ENCODE results near the gene VRK2.
A peak's percentile ranks its signal among the peaks of the same experiment; 100 is the strongest.
"Not testable (repeated sequence)": the region's sequence is repeated elsewhere in the genome, so short reads cannot be mapped to it uniquely, and the experiment has no call there.

The VRK2 gene

GRCh38 chr2:58140508-58141072 lies 94.0 kb downstream of the VRK2 start:
- DNase-seq (ENCODE audit: low read depth): no peak
- no peak overlapping the region for H3K4me3 ChIP-seq (ENCODE audit: low read depth, low read length)
- TF ChIP-seq CTCF (IDR thresholded peaks at IDR 0.05; ENCODE audit: low read depth, low read length, missing control alignments): no peak
- in situ Hi-C loops (cut with HindIII; ENCODE audit: low sequenced_read_pairs): no loop called here

- in situ Hi-C loops (cut with HindIII; ENCODE audit: low sequenced_read_pairs); DNase-seq (ENCODE audit: low read depth); H3K4me3 ChIP-seq (ENCODE audit: low read depth, low read length): not testable (repeated sequence)
These were observed 99.2 kb downstream of the VRK2 start for GRCh38 chr2:58145769-58146168.

- no peak overlapping the region for H3K4me3 ChIP-seq (ENCODE audit: low read depth, low read length)
- no peak for TF ChIP-seq CTCF (IDR thresholded peaks at IDR 0.05; ENCODE audit: low read depth, low read length, missing control alignments)
- in situ Hi-C loops (cut with HindIII; ENCODE audit: low sequenced_read_pairs): no loop called here
- DNase-seq (ENCODE audit: low read depth): no peak
These were observed 100.1 kb downstream of the VRK2 start for GRCh38 chr2:58146707-58147106.

- in situ Hi-C loops (cut with HindIII; ENCODE audit: low sequenced_read_pairs): no loop called here
- no peak for DNase-seq (ENCODE audit: low read depth)
- H3K4me3 ChIP-seq (ENCODE audit: low read depth, low read length): no peak overlapping the region
- TF ChIP-seq CTCF (IDR thresholded peaks at IDR 0.05; ENCODE audit: low read depth, low read length, missing control alignments): no peak
These were observed 108.7 kb downstream of the VRK2 start for GRCh38 chr2:58155160-58155778.

GRCh38 chr2:58156780-58157179 lies 110.2 kb downstream of the VRK2 start:
- DNase-seq (ENCODE audit: low read depth): peak; percentile 80
- no peak overlapping the region for H3K4me3 ChIP-seq (ENCODE audit: low read depth, low read length)
- in situ Hi-C loops (cut with HindIII; ENCODE audit: low sequenced_read_pairs): no loop called here
- TF ChIP-seq CTCF (IDR thresholded peaks at IDR 0.05; ENCODE audit: low read depth, low read length, missing control alignments): no peak

- no peak for DNase-seq (ENCODE audit: low read depth)
- TF ChIP-seq CTCF (IDR thresholded peaks at IDR 0.05; ENCODE audit: low read depth, low read length, missing control alignments): no peak
- H3K4me3 ChIP-seq (ENCODE audit: low read depth, low read length): no peak overlapping the region
- in situ Hi-C loops (cut with HindIII; ENCODE audit: low sequenced_read_pairs): no loop called here
These were observed 111.1 kb downstream of the VRK2 start for GRCh38 chr2:58157754-58158153.

- in situ Hi-C loops (cut with HindIII; ENCODE audit: low sequenced_read_pairs): no loop called here
- no peak for DNase-seq (ENCODE audit: low read depth)
- H3K4me3 ChIP-seq (ENCODE audit: low read depth, low read length): no peak overlapping the region
- TF ChIP-seq CTCF (IDR thresholded peaks at IDR 0.05; ENCODE audit: low read depth, low read length, missing control alignments): no peak
These were observed 111.9 kb downstream of the VRK2 start for GRCh38 chr2:58158481-58158880.

Data from astrocyte of the cerebellum (primary cell).